MM.1S (cell line): ENCODE measurements around the gene FBXO17.
"Not testable (repeated sequence)": the region's sequence is repeated elsewhere in the genome, so short reads cannot be mapped to it uniquely, and the experiment has no call there.

ENCODE experiments used
- DNase-seq: peaks from one replicate; pipeline ENCODE4 v3.0.0-alpha.2; 2015
- H2AFZ ChIP-seq: fragments of 300-600 bp; sonication (generic); 2 replicates; pipeline ENCODE4 v1.6.0; 2016; ENCODE audit warnings: antibody characterized with exemption, low read length
- H3F3A ChIP-seq: fragments of 300-600 bp; sonication (generic); 2 replicates; pipeline ENCODE4 v1.6.1; 2016; ENCODE audit warnings: mild to moderate bottlenecking, antibody characterized with exemption, low read length, moderate library complexity, mixed read lengths; ENCODE audit not compliant: insufficient read depth
- H3K27ac ChIP-seq: fragments of 300-600 bp; sonication (generic); 2 replicates; pipeline ENCODE4 v1.5.1; 2016; ENCODE audit warnings: mild to moderate bottlenecking, low read length
- H3K27me3 ChIP-seq: fragments of 300-600 bp; sonication (generic); replicated peaks from 2 replicates; pipeline ENCODE4 v1.6.0; 2016; ENCODE audit warnings: low read length; ENCODE audit not compliant: insufficient read depth
- H3K36me3 ChIP-seq: fragments of 300-600 bp; sonication (generic); replicated peaks from 2 replicates; pipeline ENCODE4 v1.6.1; 2016; ENCODE audit warnings: mild to moderate bottlenecking, low read length, mixed read lengths; ENCODE audit not compliant: insufficient read depth
- H3K4me1 ChIP-seq: fragments of 300-600 bp; sonication (generic); 2 replicates; pipeline ENCODE4 v1.6.1; 2016; ENCODE audit warnings: low read length, mixed read lengths
- H3K4me2 ChIP-seq: fragments of 300-600 bp; sonication (generic); 2 replicates; pipeline ENCODE4 v1.6.0; 2016; ENCODE audit warnings: low read depth, low read length
- H3K4me3 ChIP-seq: fragments of 300-600 bp; sonication (generic); 2 replicates; pipeline ENCODE4 v1.5.1; 2016; ENCODE audit warnings: low read length, mixed read lengths
- H3K79me2 ChIP-seq: fragments of 300-600 bp; sonication (generic); 2 replicates; pipeline ENCODE4 v1.6.1; 2016; ENCODE audit warnings: mixed run types, low read length, mixed read lengths
- H3K9ac ChIP-seq: fragments of 300-600 bp; sonication (generic); 2 replicates; pipeline ENCODE4 v1.6.1; 2016; ENCODE audit warnings: low read length, mixed read lengths
- H3K9me2 ChIP-seq: fragments of 300-600 bp; sonication (generic); replicated peaks from 2 replicates; pipeline ENCODE4 v1.6.1; 2016; ENCODE audit warnings: mild to moderate bottlenecking, low read length, mixed read lengths; ENCODE audit not compliant: insufficient read depth
- H3K9me3 ChIP-seq: fragments of 300-600 bp; sonication (generic); replicated peaks from 2 replicates; pipeline ENCODE4 v1.6.1; 2016; ENCODE audit warnings: mild to moderate bottlenecking, low read length, mixed read lengths; ENCODE audit not compliant: insufficient read depth
- H4K20me1 ChIP-seq: fragments of 300-600 bp; sonication (generic); 2 replicates; pipeline ENCODE4 v1.6.1; 2016; ENCODE audit warnings: mild to moderate bottlenecking, low read length, moderate library complexity, mixed read lengths; ENCODE audit not compliant: insufficient read depth
- CTCF ChIP-seq: fragments of 300-600 bp; sonication (generic); IDR thresholded peaks from 2 replicates; pipeline ENCODE4 v1.5.1; 2016; ENCODE audit warnings: antibody characterized with exemption, low read length, mixed read lengths
- EZH2 ChIP-seq: fragments of 300-600 bp; sonication (generic); optimal IDR thresholded peaks from 2 replicates; pipeline ENCODE3; 2017; ENCODE audit warnings: low read depth, mild to moderate bottlenecking, antibody characterized with exemption, low read length, mixed read lengths
- EZH2phosphoT487 ChIP-seq: fragments of 300-600 bp; sonication (generic); IDR thresholded peaks from 2 replicates; pipeline ENCODE4 v1.6.1; 2018; ENCODE audit warnings: antibody characterized with exemption, low read length

The FBXO17 gene

GRCh38 chr19:38941979-38942378 lies 33.6 kb downstream of the FBXO17 start:
- TF ChIP-seq CTCF = no peak
- TF ChIP-seq EZH2 = no peak
- no peak for TF ChIP-seq EZH2phosphoT487
- DNase-seq = no peak
- Histone ChIP-seq H3F3A (no peaks in the 10 kb centered on the region), H3K4me1 (no peaks in the 10 kb centered on the region), H3K79me2 (no peaks in the 10 kb centered on the region), H3K9me3 (no peaks in the 10 kb centered on the region), H3K27ac (no peak overlapping the region), H2AFZ (no peak overlapping the region), H3K9me2 (no peaks in the 10 kb centered on the region), H3K4me3 (no peak overlapping the region), H3K9ac (no peak overlapping the region), H3K36me3 (no peaks in the 10 kb centered on the region), H4K20me1 (no peaks in the 10 kb centered on the region), H3K27me3 (peaks cover 10% of the 10 kb centered on the region), H3K4me2 (no peak overlapping the region)

- not testable (repeated sequence) for H3K9ac ChIP-seq, H2AFZ ChIP-seq, H3K36me3 ChIP-seq, H3F3A ChIP-seq, H3K4me2 ChIP-seq, H3K9me2 ChIP-seq, H3K27me3 ChIP-seq, DNase-seq, H3K27ac ChIP-seq, H3K9me3 ChIP-seq, H3K4me3 ChIP-seq, H3K4me1 ChIP-seq, H4K20me1 ChIP-seq, H3K79me2 ChIP-seq
Measured at GRCh38 chr19:38941466-38941865, 34.1 kb downstream of the FBXO17 start.

- Histone ChIP-seq H2AFZ (no peak overlapping the region), H4K20me1 (no peaks in the 10 kb centered on the region), H3K9ac (no peak overlapping the region), H3K4me2 (no peak overlapping the region), H3K9me2 (no peaks in the 10 kb centered on the region), H3K4me3 (no peak overlapping the region), H3K36me3 (no peaks in the 10 kb centered on the region), H3K27ac (no peak overlapping the region), H3K27me3 (no peaks in the 10 kb centered on the region; the same call in 1 of the 2 replicates), H3K4me1 (no peaks in the 10 kb centered on the region), H3K9me3 (no peaks in the 10 kb centered on the region), H3F3A (no peaks in the 10 kb centered on the region), H3K79me2 (no peaks in the 10 kb centered on the region)
- DNase-seq = no peak
- no peak for TF ChIP-seq EZH2phosphoT487
- TF ChIP-seq CTCF = no peak
- TF ChIP-seq EZH2 = no peak
Measured at GRCh38 chr19:38939957-38940356, 35.6 kb downstream of the FBXO17 start.

GRCh38 chr19:38933544-38933943 lies 42.0 kb downstream of the FBXO17 start:
- Histone ChIP-seq H3K9ac (no peak overlapping the region), H3K36me3 (no peaks in the 10 kb centered on the region; the same call in 1 of the 2 replicates), H3F3A (no peaks in the 10 kb centered on the region), H3K9me3 (no peaks in the 10 kb centered on the region), H3K79me2 (peaks cover 32% of the 10 kb centered on the region), H4K20me1 (no peaks in the 10 kb centered on the region), H2AFZ (no peak overlapping the region), H3K27ac (no peak overlapping the region), H3K4me2 (no peak overlapping the region), H3K4me1 (peaks cover 8% of the 10 kb centered on the region; the same call in 1 of the 2 replicates), H3K9me2 (no peaks in the 10 kb centered on the region), H3K4me3 (no peak overlapping the region), H3K27me3 (no peaks in the 10 kb centered on the region)
- no peak for TF ChIP-seq EZH2
- TF ChIP-seq EZH2phosphoT487 = no peak
- TF ChIP-seq CTCF = no peak
- DNase-seq = no peak
